ENCODE results near the gene ATP5MC2.
A peak's percentile ranks its signal among the peaks of the same experiment; 100 is the strongest.
"Not testable (repeated sequence)": the region's sequence is repeated elsewhere in the genome, so short reads cannot be mapped to it uniquely, and the experiment has no call there.

The ATP5MC2 gene

GRCh38 chr12:53675701-53676607 is at the start of gene ATP5MC2:
Gene ATP5MC2, minus strand, starts transcription at chr12:53676083. Its CDS starts 3,469 bp downstream, at chr12:53672614.
- peak; percentile 89 for DNase-seq

- DNase-seq, result no peak
Observed at GRCh38 chr12:53722450-53723041, 46.7 kb upstream of the ATP5MC2 start.

DNA sequence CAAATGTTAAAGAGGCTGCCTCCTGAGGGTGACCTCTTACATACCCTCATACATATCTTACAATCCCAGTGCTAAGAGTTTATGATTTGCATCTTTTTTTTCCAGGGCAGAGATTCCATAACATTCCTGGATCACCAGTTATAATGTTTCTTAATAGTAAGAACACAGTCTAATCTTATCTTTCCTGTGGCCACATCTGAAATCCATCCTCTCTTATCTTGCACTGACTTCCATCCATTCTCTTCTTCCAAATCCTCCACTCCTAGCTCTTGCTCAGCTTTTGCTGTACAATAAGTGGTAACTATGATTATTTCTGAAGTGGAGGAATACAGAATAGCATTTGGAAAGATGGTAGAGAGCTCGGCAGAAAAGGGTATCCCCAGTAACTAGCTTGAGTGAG is 45.1 kb upstream of the ATP5MC2 start:
- no peak for DNase-seq

DNA sequence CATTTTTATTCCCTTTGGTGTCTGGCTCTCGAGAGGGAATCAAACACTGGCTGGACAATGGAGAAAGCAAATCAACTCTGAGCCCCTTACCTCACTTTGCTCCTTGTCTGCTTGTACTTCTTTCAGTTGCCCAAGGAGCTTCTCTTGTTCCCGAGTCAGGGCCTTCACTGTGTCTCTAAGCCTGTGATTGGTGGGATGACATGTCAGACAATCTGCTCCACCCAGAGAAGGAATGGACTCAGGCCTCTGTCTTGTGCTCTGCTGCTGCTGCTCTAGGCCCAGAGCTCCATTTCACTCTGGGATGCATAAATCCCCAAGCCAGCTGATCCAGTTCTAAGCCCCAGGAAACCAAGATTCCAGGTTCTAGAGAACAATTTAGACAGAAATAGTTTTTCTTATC is 43.8 kb upstream of the ATP5MC2 start:
- no peak for DNase-seq

- not testable (repeated sequence) for DNase-seq
Observed at GRCh38 chr12:53718567-53718966, 42.7 kb upstream of the ATP5MC2 start.

- no peak for DNase-seq
Observed at GRCh38 chr12:53717319-53717718, 41.4 kb upstream of the ATP5MC2 start.

DNA sequence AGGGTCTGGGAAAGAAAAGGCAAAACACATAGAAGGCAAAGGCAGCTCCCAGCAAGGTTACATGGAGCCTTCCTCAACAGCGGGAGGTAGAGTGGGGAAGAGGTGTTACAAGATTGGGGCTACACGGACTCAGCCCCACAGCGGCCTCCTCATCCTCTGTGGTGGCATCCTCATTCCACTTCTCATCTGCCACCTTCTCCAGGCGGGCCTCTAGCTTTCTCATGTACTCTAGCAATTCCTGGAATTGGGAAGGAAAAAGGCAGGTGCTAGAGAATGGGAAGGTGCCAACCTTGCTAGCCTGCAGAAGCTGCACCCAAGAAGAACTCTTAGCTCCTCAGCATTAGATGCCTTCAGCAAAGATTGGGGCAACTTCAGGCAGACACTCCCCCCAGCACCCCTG is 38.1 kb upstream of the ATP5MC2 start:
- no peak for DNase-seq

DNA sequence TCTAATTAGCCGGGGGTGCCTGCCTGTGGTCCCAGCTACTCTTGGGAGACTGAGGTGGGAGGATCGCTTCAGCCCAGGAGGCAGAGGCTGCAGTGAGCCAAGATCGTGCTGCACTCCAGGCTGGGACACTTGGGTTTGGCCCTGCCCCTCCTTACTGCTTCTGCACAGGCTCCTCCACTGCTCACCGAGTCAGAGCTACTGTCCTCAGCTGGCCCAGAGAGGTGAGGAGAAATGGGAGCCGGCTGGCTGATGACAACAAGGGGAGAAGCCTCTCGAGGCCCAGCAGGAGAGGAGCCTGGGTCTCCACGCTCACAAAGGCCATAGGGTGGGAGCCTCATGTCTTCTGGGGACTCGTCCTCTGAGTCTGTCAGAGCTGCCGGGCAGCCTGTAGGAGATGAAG is 37.6 kb upstream of the ATP5MC2 start:
- no peak for DNase-seq

DNA sequence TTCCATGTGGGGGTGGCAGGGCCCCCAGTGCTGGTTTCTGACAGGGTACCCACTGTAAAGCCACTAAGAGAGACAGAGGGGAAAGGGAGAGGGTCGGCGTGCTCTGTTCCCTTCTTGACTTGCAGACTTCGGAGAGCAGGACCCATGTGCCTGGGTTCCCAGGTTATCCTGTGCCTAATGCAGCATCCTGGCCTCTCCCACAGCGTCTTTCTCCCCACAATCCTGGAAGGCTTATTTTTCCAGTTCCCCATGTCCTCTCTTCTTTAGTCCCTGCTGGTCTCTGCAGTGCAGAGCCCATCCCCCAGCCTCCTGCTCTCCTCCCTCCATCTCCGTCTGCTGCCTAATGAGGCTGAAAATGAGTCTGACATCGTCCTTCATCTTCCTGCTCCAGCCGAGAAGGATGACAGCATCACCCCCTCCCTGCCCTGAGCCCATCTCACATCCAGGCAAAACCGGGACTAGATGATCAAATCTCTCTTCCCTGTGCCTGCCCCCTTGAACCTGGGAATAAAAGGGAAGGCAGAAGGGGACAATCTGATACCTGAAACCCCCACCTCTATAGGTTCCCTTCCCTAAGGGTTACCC is 36.3 kb upstream of the ATP5MC2 start:
- no peak for DNase-seq

GRCh38 chr12:53710091-53710490 is 34.2 kb upstream of the ATP5MC2 start:
- no peak for DNase-seq

DNA sequence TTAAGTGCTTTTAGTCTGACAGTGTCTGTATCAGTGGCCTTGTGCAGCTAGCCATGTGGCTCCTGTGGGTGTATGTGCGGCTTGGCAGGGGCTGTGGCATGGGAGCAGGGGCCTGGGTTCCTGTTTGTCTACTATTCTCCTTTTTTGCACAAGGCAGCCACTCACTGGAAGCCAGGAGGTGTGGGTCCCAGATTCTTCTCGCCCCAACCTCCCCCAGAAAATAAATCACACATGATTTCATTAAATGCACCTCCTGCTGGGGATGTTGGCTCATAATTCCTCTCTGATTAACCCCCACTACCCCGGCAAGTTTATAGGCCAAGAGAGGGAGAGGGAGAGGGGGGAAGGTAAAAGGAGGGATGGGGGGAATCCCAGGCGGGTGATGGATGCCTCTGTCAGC is 33.8 kb upstream of the ATP5MC2 start:
- no peak for DNase-seq

DNA sequence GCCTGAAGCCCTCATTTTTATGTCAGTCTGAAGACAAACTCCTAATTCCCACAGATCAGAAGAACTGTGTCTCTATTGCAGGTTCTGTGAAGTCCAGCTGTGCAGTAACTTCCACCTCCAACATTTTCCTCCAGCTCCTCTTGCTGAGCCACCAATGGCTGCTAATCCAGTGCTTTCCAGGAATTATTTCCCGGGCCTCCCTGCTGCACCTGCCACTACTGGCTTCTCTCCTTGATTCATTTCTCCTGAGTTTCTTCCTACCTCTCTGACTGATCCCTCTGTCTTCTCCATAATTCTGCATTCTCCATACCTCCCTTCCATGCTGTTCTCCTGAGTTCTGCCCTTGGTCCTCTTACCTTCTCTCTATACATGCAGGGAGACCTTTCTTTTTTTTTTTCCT is 30.2 kb upstream of the ATP5MC2 start:
- DNase-seq, result no peak

DNA sequence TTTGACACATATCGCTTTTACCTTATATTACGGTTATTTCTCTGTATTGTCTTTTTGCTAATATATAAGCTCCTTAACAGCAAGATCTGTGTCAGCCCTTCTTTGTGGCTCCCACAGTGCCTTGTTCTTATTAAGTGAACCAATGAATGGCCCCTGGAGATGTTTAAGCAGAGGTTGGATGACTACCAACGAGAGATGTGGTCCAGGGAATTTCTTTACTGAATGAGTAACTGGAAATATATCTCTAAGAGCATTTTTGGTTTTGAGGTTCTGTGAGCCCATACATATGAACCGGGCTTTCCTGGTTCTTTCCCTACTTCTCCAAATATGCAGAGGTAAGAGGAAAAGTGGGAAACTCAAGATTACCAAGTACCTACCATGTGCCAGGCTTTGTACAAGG is 27.9 kb upstream of the ATP5MC2 start:
- DNase-seq, result no peak

- peak; percentile 21 for DNase-seq
Observed at GRCh38 chr12:53701518-53702264, 25.8 kb upstream of the ATP5MC2 start.

DNA sequence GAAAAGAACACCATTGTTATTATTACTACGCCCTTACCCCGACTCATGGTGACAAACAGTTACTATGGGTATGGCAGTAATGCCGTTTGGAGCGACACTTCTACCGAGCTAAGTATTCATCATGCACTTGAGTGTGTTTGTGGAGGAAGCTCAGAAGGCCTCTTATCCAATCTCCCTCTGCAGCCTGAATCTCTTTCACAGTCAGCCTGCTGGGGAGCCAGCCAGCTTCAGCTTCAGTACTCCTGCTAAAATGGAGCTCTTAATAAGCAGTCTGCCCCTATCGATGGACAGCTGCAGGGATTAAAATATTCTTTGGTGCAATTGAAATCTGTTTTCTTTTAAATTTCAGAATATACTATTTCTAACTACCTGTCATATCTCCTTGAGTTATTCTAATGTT is 24.7 kb upstream of the ATP5MC2 start:
- DNase-seq, result no peak

GRCh38 chr12:53699678-53700025 is 23.8 kb upstream of the ATP5MC2 start:
- DNase-seq, result no peak

GRCh38 chr12:53698948-53699677 is 23.2 kb upstream of the ATP5MC2 start:
- DNase-seq, result no peak

- DNase-seq, result no peak
Observed at GRCh38 chr12:53696655-53697331, 20.9 kb upstream of the ATP5MC2 start.

GRCh38 chr12:53696285-53696654 is 20.4 kb upstream of the ATP5MC2 start:
- DNase-seq, result no peak

DNA sequence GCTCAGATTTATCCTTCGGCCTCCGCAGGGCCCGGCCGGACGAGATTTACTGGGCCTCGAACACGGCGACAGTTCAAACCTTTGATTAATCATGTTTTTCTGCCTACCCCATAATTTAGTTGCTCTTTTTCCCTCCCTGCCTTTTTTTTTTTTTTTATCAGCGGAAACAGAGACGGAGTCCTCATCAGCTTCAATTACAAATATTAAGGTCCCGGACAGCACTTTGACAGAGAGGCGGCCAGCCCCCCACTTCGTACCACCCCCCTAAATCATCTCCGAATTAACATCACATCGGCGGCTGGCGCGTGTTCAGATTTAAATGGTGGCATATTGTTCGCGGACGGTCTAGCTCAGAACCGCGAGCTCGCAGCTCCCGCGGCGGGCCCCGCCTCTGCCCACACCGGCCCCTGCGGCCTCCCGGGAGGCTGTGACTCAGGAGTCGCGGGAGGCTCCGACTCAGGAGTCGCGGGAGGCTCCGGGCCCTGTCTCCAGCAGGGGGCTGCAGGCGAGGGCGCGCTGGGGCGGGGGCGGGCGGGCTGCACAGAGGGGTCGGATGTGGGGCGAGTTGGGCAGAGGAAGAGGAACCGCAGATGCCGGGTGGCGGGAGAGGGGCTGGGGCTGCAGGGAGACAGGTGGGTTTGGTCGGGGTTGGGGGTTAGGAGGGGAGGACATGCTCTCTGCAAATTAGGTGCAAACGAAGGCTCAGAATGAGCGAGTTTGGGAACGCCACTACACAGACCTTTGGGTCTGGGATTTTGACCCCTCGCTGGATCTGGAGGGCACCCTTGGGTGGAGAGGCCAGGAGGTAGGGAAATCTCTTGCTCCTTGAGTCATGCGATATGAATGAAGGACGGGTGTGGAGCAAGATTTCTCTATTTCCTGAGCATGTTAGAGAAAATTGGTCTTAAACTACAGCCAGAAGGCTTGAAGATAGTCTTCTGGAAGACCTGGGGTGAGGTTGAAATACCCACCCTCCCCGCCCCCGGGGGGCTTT is 19.6 kb upstream of the ATP5MC2 start:
- no peak for DNase-seq

- DNase-seq, result no peak
Observed at GRCh38 chr12:53694756-53695151, 18.9 kb upstream of the ATP5MC2 start.

All from GOT3 (cell line).